HUDEP-2 (cell line): ENCODE results near the gene MAU2.
A peak's percentile ranks its signal among the peaks of the same experiment; 100 is the strongest.

Source experiments
- DNase-seq, 76 experiments: peaks; one replicate each; lab custom pipeline; 2025; ENCODE audit not compliant: unreplicated experiment in 76 of 76; lab: John Stamatoyannopoulos, UW

Gene MAU2

DNA sequence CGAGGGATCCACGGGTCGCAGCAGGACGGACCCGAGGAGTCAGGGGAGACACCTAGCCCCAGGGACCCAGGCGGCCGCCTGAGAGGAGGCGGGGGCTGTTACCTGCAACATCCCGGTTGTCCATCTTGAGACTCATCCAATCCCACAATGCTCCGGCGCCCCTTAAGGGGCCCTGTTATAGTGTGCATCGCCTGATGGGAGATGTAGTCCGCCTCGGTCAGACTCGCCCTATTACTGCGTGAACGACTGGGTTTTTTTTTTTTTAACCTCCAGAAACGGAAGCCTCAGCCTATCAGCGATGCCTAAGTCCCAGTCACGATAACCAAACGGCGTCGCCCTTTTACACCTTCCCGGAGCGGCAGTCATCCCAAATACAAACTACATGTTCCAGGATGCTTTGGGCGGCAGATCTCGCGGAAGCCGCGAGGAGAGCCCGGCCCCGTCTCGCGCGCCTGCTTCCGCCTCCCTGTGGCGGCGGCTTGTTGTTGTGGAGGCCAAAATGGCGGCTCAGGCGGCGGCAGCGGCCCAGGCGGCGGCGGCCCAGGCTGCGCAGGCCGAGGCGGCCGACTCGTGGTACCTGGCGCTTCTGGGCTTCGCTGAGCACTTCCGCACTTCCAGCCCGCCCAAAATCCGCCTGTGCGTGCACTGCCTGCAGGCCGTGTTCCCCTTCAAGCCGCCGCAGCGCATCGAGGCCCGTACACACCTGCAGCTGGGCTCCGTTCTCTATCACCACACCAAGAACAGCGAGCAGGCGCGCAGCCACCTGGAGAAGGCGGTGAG is at the start of gene MAU2, which contains the start of gene SUGP1:
MAU2 (plus strand) TSS at position 469 of the 780 bp plus-strand sequence; CDS start at position 500, 31 bp downstream.
SUGP1 (minus strand) TSS at position 149 of the 780 bp plus-strand sequence; CDS start at position 136, 13 bp downstream.
- DNase-seq: peak in 75 of 76 experiments; percentile 60 to 98 (median 93)

DNA sequence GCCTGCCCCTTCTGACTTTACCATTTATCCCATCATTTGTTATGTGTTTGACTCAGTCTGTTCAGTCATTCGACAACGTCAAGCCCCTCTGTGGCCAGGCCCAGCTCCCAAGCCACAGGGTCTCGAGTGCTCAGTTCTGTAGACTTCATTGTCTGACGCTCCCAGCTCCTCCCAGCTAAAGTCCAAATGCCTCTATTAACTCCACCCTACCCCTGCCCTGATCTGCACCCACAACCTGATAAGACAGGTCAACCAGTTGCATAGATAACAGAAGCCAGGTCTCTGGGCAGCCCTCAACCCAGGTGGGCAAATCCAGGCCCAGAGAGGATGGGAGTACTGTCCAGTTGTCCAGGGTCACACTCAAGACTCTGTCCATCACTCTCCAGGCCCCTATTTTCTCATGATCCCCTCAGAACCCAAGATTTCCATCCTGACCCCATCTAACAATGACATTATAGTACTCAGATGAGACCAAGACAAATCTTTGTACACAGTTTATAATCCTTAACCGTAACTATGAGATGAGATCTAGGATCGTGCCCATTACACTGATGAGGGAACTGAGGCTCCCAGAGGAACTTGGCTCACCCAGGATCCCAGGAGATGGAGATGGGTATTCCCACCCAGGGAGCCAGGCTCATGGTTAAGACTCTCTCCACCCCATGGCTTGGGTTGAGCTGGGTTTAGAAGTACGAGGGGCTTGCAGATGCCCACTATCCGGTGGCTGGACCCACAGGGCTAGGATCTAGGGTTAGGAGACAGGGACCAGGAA is 48.6 kb upstream of the MAU2 start:
- DNase-seq: no peak

DNA sequence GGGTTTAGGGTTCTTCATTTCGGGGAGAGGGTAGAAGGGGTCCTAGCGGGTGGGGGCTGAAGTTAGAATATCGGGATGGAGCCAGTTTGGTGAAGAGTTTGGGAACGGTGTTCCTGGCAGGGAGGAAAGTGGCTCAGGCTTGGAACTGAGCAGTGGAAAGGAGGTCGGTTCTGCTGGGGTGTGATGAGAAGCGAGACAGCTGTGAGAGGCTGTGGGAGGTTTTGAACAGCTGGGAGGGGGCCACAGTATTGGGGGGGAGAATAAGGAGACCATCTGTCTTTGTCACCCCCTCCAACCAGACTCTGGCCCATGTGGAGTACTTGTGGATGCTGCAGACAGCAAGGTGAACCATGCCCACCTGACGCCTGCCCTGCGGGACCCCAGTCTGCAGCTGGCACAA is 46.5 kb upstream of the MAU2 start:
- DNase-seq: no peak

- DNase-seq: no peak
Observed at GRCh38 chr19:19274716-19275565, 45.7 kb upstream of the MAU2 start.

- DNase-seq: no peak
Observed at GRCh38 chr19:19276386-19276785, 44.2 kb upstream of the MAU2 start.

- DNase-seq: no peak
Observed at GRCh38 chr19:19276851-19277250, 43.8 kb upstream of the MAU2 start.

GRCh38 chr19:19278315-19278714 is 42.3 kb upstream of the MAU2 start:
- DNase-seq: no peak

- no peak for DNase-seq
Observed at GRCh38 chr19:19279062-19279612, 41.5 kb upstream of the MAU2 start.

GRCh38 chr19:19279853-19280252 is 40.8 kb upstream of the MAU2 start:
- no peak for DNase-seq

DNA sequence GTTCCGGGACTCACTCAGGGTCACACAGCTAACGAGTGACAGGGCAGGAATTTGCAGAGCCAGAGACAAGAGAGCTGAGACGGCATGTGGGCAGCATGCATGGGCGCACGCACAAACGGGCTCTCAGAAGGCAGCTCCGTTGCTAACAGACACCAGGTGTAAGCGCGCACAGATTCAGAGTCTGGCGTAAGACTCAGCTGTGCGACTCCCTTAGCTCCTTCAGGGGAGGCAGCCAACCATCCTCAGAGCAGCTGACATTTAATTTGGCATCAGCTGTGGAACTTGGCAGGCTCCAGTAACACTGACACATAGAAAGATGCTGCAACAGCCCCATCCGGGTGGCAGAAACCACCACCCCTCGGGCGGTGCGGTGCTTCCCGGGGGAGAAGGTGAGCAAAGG is 40.1 kb upstream of the MAU2 start:
- DNase-seq: no peak

DNA sequence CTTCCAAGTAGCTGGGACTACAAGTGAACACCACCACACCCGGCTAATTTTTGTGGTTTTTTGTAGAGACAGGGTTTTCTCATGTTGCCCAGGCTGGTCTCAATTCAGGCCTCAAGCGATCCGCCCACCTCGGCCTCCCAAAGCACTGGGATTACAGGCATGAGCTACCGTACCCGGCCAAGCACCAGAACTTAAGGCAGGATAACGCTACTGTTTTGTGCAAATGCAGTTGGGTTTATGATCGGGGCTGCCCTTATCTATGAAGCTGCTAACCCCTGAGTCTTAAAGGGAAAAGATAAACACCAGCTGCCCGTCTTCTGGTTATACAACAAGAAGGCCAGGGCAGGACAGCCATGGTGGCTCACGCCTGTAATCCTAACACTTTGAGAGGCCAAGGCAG is 34.9 kb upstream of the MAU2 start:
- DNase-seq: peak in 4 of 76 experiments; percentile 7 to 22 (median 15)

GRCh38 chr19:19292607-19293006 is 28.0 kb upstream of the MAU2 start:
- DNase-seq: no peak

GRCh38 chr19:19294914-19295313 is 25.7 kb upstream of the MAU2 start:
- no peak for DNase-seq

DNA sequence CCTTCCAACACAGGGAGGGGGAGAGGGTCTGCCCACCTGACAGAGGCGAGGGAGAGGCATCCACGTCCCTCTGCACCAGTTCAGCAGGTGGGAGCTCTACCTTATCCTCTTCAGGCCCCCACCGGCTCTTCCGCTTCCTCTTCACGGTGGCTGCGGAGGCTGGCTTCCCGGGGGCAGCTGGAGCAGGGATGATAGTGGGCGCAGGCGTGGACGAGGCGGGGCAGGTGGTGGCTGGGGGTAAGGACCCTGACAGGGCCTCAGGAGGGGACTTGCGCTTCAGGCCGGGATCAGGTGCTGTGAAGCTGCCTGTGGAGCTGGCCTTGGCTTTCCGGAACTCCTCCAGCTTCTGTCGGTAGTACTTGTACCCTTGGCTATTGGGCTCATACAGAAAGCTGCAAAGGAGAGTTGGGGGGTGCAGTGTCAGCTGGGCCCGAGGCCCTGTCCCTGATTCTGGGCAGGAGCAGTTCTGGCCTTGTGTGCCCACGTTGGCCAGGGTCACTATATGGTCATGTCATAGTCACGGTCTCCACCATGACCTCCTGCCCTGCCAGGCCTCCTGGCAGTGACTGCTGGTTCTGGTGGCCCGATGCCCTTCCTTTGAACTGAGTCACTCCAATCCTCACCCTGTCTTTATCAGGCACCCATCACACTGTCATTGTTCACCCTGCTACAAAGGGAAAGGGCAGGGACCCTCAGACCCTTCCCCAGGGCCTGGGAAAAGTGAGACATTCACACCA is 23.5 kb upstream of the MAU2 start:
- no peak for DNase-seq

DNA sequence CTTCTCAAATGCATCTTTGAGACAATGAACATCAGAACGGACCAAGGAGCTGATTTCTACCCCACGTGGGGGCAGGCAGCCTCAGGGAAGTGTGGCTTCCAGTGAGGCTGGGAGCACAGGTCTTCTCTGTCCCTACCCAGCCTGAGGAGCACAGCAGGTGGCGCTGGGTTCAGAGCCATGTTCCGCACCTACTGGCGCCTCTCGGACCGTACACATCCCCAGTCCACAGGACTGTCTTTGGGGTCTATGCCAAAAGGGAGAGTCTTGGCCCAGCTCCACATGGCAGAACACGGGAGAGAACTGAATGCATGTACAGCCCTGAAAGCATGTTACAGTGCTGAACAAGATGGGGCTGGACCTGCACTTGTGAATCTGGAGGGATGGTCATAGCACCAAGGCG is 22.9 kb upstream of the MAU2 start:
- DNase-seq: no peak

DNA sequence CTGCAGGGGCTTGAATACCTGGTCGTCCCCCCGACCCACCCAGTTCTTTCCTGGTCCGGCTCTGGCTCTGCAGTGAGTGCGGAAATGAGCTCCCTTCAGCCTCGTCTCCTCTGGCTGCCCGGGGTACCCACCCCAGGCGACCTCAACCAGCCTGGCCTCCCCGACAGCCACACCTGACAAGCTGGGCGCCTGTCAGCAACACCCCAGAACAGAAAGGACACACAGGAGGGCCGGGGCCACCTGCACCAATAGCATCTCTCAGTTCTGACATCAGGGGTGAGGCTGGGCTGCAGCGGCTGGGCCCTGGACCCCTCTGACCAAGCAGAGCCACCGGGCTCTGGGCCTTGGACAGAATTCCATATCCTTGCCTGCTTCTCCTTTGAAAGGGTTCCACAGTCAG is 20.0 kb upstream of the MAU2 start:
- DNase-seq: no peak

DNA sequence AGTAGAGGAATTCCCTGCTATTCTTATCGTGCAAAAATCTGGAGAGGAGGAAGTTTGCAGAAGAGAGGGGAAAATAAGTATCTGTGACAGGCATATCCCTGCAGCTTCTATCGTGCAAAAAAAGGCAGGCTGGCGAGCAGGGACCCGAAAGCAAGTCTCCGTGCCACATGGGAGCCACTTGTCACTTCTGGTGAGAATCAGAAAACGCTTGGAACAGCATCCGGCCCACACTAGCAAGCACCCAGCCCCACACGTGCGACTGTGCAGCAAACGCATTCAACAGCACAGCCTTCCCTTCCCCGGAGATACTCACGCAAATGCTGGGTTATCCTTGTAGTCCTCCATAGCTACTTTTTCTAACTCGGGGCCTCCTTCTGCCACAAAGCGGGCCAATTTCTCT is 17.2 kb upstream of the MAU2 start:
- no peak for DNase-seq

- DNase-seq: peak in 14 of 76 experiments; percentile 8 to 26 (median 17)
Observed at GRCh38 chr19:19304186-19304965, 16.3 kb upstream of the MAU2 start.

- no peak for DNase-seq
Observed at GRCh38 chr19:19305066-19305465, 15.6 kb upstream of the MAU2 start.
